Measurements from ENCODE around the gene FLT1. TPM values are rescaled to one million over a fixed set of nuclear protein-coding genes. Genes with fewer than 3 reads are reported as not detected.

FLT1 gene
- total RNA-seq, 1 donor from 2014 or later, result 32.4 TPM

DNA sequence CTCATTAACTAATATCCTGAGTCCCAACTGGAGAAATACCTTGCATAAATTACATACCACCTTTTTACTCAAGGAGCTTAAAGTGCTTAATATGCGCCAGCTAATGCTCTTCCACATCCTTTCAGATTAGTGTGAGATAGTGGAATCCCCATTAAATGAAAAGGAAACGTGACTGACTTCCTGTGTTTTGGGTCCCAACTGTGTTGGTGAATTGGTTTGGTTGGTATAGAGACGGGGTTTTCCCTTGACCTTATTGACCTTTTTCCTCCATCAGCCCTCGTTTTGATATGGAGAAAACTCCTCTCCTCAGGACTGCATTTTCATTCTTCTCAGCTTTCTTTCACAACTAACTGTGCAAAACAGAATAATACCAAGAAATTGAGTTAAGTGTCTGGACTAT lies 193.1 kb downstream of the FLT1 start:
- H3K9me3 Mint-ChIP-seq, result no peaks in the 10 kb centered on the region
- no peak for DNase-seq (ENCODE audit: low spot score)
- H3K4me3 Mint-ChIP-seq (ENCODE audit: low read depth), result no peak overlapping the region
- H3K4me1 Mint-ChIP-seq (ENCODE audit: low read depth), result peaks cover 15% of the 10 kb centered on the region
- no peak overlapping the region for H3K27ac Mint-ChIP-seq
- intact Hi-C loops (cut with micrococcal nuclease), result no loop called here
- H3K36me3 Mint-ChIP-seq (ENCODE audit: low read depth), result no peaks in the 10 kb centered on the region
- H3K27me3 Mint-ChIP-seq (ENCODE audit: low read depth), result no peaks in the 10 kb centered on the region

DNA sequence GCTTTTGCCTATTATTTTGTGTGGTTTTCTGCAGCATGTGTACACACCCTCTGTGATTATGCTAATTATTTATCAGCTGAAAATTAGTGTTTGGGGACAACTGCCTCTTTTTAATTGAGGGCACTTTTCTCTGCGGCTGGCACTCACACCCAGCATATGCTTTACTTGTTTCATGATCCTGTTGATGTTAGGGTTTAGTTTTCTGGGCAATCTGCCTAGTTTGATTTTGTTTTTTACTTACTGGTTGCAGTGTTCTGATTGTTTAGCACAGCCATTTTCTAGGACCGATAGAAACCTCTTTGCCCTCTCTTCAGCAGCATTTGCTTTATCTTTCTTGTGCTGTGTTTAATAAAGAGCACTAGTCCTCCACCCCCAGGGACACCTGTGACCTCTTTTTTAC lies 195.0 kb downstream of the FLT1 start:
- no peaks in the 10 kb centered on the region for H3K27me3 Mint-ChIP-seq (ENCODE audit: low read depth)
- intact Hi-C loops (cut with micrococcal nuclease), result no loop called here
- no peak overlapping the region for H3K4me3 Mint-ChIP-seq (ENCODE audit: low read depth)
- H3K4me1 Mint-ChIP-seq (ENCODE audit: low read depth), result peaks cover 15% of the 10 kb centered on the region
- no peak for DNase-seq (ENCODE audit: low spot score)
- H3K9me3 Mint-ChIP-seq, result no peaks in the 10 kb centered on the region
- peaks cover 8% of the 10 kb centered on the region for H3K36me3 Mint-ChIP-seq (ENCODE audit: low read depth)
- no peak overlapping the region for H3K27ac Mint-ChIP-seq

GRCh38 chr13:28297341-28297740 lies 197.6 kb downstream of the FLT1 start:
- Mint-ChIP-seq H3K27ac (no peak overlapping the region), H3K4me1 (ENCODE audit: low read depth) (peaks cover 12% of the 10 kb centered on the region)

DNA sequence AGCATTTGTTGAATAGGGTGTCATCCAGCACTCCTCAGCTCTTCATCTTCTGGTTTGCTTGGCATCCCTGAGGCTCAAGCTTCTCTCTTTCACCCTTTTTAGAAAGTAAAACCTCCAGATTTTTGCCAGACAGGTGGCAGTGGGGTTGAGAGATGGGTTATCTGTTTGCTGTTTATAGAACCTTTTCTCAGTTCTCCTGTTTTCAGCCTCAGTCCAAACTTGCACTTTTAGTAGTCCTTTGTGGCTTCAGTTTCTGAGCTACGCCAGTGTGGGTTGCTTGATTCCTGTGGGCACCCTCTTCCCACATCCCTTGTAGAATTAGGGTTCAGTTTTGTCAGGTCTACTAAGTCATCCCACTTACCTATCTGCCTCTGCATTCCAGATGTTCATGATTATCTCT lies 208.7 kb downstream of the FLT1 start:
- H3K4me1 Mint-ChIP-seq (ENCODE audit: low read depth), result peaks cover 11% of the 10 kb centered on the region
- H3K27ac Mint-ChIP-seq, result no peak overlapping the region
- DNase-seq (ENCODE audit: low spot score), result no peak
- no peak overlapping the region for H3K4me3 Mint-ChIP-seq (ENCODE audit: low read depth)
- intact Hi-C loops (cut with micrococcal nuclease), result no loop called here
- H3K27me3 Mint-ChIP-seq (ENCODE audit: low read depth), result no peaks in the 10 kb centered on the region
- no peaks in the 10 kb centered on the region for H3K9me3 Mint-ChIP-seq
- H3K36me3 Mint-ChIP-seq (ENCODE audit: low read depth), result peaks cover 68% of the 10 kb centered on the region

More at GRCh38 chr13:28297341-28297740, 197.6 kb downstream of the FLT1 start:
- DNase-seq (ENCODE audit: low spot score), result no peak
- Mint-ChIP-seq H3K36me3 (ENCODE audit: low read depth) (peaks cover 26% of the 10 kb centered on the region), H3K4me3 (ENCODE audit: low read depth) (no peak overlapping the region), H3K27me3 (ENCODE audit: low read depth) (no peaks in the 10 kb centered on the region), H3K9me3 (no peaks in the 10 kb centered on the region)
- intact Hi-C loops (cut with micrococcal nuclease), result no loop called here

DNA sequence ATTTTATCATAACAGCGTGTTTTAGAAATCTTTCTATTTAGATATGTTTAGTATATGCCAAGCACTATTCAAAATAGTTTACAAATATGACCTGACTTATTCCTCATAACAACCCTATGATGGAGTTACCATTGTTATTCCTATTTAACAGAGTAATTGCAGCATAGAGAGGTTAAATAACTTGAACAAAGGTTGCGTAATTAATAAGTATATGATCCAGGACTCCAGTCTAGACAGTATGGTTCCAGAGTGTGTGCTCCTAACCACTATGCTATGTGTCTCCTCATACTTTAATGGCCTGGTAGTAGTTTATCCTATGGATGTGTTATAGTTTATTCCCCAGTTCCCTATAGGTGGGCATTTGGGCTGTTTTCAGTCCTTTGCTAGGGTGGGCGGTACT lies 211.3 kb downstream of the FLT1 start:
- Mint-ChIP-seq H3K27me3 (ENCODE audit: low read depth) (no peaks in the 10 kb centered on the region), H3K9me3 (no peaks in the 10 kb centered on the region), H3K4me3 (ENCODE audit: low read depth) (no peak overlapping the region), H3K36me3 (ENCODE audit: low read depth) (peaks cover 74% of the 10 kb centered on the region), H3K27ac (no peak overlapping the region), H3K4me1 (ENCODE audit: low read depth) (peaks cover 14% of the 10 kb centered on the region)
- intact Hi-C loops (cut with micrococcal nuclease), result no loop called here
- DNase-seq (ENCODE audit: low spot score), result no peak

GRCh38 chr13:28282451-28282850 lies 212.5 kb downstream of the FLT1 start:
- no peak for DNase-seq (ENCODE audit: low spot score)
- no peaks in the 10 kb centered on the region for H3K9me3 Mint-ChIP-seq
- H3K36me3 Mint-ChIP-seq (ENCODE audit: low read depth), result peaks cover 71% of the 10 kb centered on the region
- H3K27ac Mint-ChIP-seq, result no peak overlapping the region
- no peaks in the 10 kb centered on the region for H3K27me3 Mint-ChIP-seq (ENCODE audit: low read depth)
- intact Hi-C loops (cut with micrococcal nuclease), result no loop called here
- H3K4me3 Mint-ChIP-seq (ENCODE audit: low read depth), result no peak overlapping the region
- H3K4me1 Mint-ChIP-seq (ENCODE audit: low read depth), result peaks cover 14% of the 10 kb centered on the region

DNA sequence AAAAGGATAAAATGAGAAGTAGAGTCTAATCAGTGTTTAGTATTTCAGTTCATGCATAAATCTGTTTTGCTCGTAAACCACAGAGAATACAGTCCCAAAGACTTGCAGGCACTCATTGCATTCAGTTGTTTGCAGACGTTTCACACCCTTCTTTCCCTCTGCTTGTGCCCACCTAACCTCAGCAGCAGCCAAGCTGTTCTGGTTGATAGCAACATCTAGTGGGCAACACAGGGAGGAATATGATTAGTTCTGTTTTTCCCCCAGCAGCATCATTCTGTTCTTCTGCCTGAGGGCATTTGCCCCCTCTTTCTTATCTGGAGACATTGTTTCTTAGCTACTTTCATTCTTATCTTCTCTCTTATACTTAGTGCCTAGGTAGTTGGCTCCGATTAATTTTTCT lies 221.0 kb downstream of the FLT1 start:
- peaks cover 49% of the 10 kb centered on the region for H3K36me3 Mint-ChIP-seq (ENCODE audit: low read depth)
- no peak for DNase-seq (ENCODE audit: low spot score)
- peaks cover 14% of the 10 kb centered on the region for H3K4me1 Mint-ChIP-seq (ENCODE audit: low read depth)
- no peak overlapping the region for H3K4me3 Mint-ChIP-seq (ENCODE audit: low read depth)
- intact Hi-C loops (cut with micrococcal nuclease), result no loop called here
- H3K27me3 Mint-ChIP-seq (ENCODE audit: low read depth), result no peaks in the 10 kb centered on the region
- no peak overlapping the region for H3K27ac Mint-ChIP-seq
- no peaks in the 10 kb centered on the region for H3K9me3 Mint-ChIP-seq

DNA sequence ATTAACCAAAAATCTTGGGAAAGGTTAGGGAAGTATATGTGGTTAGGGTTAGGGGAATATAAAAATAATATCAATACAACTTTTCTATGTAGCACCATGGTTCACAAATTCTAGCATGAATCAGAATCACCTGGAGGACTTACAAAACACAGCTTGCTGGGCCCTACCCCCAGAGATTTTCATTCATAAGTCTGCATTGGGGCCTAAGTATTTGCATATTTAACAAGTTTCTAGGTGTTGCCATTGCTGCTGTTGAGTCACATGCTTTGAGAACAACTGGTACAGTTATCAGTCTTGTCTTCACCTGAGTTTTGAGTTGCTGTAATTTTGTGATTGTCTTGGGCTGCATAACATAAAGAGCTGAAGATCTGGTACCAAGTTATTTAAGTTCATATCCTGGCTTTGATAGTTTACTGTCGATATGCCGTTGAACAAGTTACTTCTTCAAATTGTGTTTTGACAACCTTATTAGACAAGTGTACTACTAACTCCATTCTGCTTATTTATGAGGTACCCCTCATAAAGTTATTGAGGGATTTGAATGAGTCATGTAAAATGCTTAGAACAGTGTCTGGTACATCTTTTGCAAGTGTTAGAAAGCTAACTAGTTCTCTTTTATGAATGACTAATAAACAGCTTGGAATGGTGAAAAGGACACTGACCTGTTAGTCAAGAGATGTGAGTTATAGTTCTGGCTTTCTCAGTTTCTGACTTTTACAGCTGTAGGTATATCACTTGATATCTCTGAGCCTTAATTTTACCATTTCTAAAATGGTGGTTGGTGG lies 223.7 kb downstream of the FLT1 start:
- no peak overlapping the region for H3K27ac Mint-ChIP-seq
- peaks cover 28% of the 10 kb centered on the region for H3K4me1 Mint-ChIP-seq (ENCODE audit: low read depth)
- no peak overlapping the region for H3K4me3 Mint-ChIP-seq (ENCODE audit: low read depth)
- DNase-seq (ENCODE audit: low spot score), result no peak
- intact Hi-C loops (cut with micrococcal nuclease), result no loop called here
- H3K36me3 Mint-ChIP-seq (ENCODE audit: low read depth), result peaks cover 63% of the 10 kb centered on the region
- no peaks in the 10 kb centered on the region for H3K27me3 Mint-ChIP-seq (ENCODE audit: low read depth)
- H3K9me3 Mint-ChIP-seq, result peaks cover 9% of the 10 kb centered on the region

DNA sequence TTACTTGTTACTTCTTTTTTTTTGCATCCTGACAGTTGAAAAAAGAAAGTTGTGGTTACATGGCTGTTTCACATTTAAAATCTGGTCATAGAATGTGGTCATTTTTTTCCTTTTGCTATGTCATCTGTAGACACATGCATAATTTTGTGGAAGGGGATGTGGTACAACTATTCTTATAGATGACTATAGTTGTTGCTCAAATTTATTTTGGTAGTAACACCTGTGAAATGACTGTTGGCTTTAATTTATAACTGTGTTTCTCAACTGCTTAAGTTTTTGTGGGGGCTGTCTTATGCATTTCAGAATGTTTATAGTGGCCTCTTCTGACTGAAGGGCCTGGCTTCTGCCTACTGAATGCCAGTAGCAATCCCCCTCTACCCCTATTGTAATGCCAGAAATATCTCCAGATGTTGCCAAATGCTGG lies 226.1 kb downstream of the FLT1 start:
- Mint-ChIP-seq H3K27me3 (ENCODE audit: low read depth) (no peaks in the 10 kb centered on the region), H3K4me1 (ENCODE audit: low read depth) (peaks cover 23% of the 10 kb centered on the region), H3K4me3 (ENCODE audit: low read depth) (no peak overlapping the region), H3K9me3 (peaks cover 9% of the 10 kb centered on the region), H3K27ac (no peak overlapping the region), H3K36me3 (ENCODE audit: low read depth) (peaks cover 66% of the 10 kb centered on the region)
- intact Hi-C loops (cut with micrococcal nuclease), result loop anchor here (1.0 to 5.0 kb wide), 4 partner anchors 64 to 388 kb away; partner anchors contain the start of genes PAN3 and POMP
- DNase-seq (ENCODE audit: low spot score), result no peak

GRCh38 chr13:28267497-28267896 lies 227.4 kb downstream of the FLT1 start:
- no peak for DNase-seq (ENCODE audit: low spot score)
- H3K36me3 Mint-ChIP-seq (ENCODE audit: low read depth), result peaks cover 78% of the 10 kb centered on the region
- H3K27ac Mint-ChIP-seq, result no peak overlapping the region
- H3K4me3 Mint-ChIP-seq (ENCODE audit: low read depth), result no peak overlapping the region
- intact Hi-C loops (cut with micrococcal nuclease), result loop anchor here (5.0 kb wide), 1 partner anchor 390 kb away; the partner anchor contains the start of gene POMP
- no peaks in the 10 kb centered on the region for H3K27me3 Mint-ChIP-seq (ENCODE audit: low read depth)
- H3K4me1 Mint-ChIP-seq (ENCODE audit: low read depth), result peaks cover 23% of the 10 kb centered on the region
- peaks cover 9% of the 10 kb centered on the region for H3K9me3 Mint-ChIP-seq

DNA sequence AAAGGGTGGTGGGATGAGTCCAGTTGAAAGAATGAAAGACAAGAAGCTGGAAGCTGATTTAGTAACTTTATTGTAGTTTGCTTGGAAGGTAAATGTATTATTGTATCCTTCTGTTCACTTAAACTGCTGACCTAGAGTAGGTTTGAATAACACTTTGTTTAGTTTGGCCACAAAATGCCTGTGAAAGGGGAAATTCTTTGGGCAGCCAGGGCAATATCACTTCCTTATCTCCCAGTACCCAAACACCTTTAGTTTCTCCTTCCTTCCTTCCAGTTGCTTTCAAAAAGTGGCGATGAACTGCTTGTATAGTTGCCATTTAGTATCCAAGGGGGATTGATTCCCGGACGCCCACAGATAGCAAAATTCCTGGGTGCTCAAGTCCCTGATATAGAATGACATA lies 236.5 kb downstream of the FLT1 start:
- no peak overlapping the region for H3K4me3 Mint-ChIP-seq (ENCODE audit: low read depth)
- H3K4me1 Mint-ChIP-seq (ENCODE audit: low read depth), result peaks cover 5% of the 10 kb centered on the region
- no peaks in the 10 kb centered on the region for H3K27me3 Mint-ChIP-seq (ENCODE audit: low read depth)
- no peaks in the 10 kb centered on the region for H3K9me3 Mint-ChIP-seq
- H3K36me3 Mint-ChIP-seq (ENCODE audit: low read depth), result peaks cover 55% of the 10 kb centered on the region
- intact Hi-C loops (cut with micrococcal nuclease), result no loop called here
- no peak for DNase-seq (ENCODE audit: low spot score)
- H3K27ac Mint-ChIP-seq, result no peak overlapping the region

GRCh38 chr13:28257305-28257704 lies 237.6 kb downstream of the FLT1 start:
- Mint-ChIP-seq H3K4me1 (ENCODE audit: low read depth) (peaks cover 5% of the 10 kb centered on the region), H3K36me3 (ENCODE audit: low read depth) (peaks cover 49% of the 10 kb centered on the region), H3K27ac (no peak overlapping the region), H3K9me3 (no peaks in the 10 kb centered on the region), H3K27me3 (ENCODE audit: low read depth) (no peaks in the 10 kb centered on the region), H3K4me3 (ENCODE audit: low read depth) (no peak overlapping the region)
- intact Hi-C loops (cut with micrococcal nuclease), result no loop called here
- DNase-seq (ENCODE audit: low spot score), result no peak

DNA sequence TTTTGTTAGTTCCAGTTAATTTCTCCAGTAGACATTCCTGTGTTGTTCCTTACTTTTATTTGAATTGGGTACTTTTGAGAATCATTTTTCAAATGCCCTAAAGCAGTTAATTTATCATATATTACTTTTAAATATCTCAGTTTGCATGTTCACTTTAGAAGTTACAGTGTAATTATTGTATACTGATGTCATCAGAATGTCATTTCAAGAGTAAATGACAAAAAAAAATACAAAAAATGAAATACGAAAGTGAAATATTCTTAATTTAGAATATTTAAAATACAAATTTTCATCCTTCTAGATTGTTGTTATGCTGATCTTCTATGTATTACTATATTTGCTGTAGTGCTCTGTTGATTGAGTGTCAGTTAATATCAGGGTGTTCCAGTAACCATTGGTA lies 242.4 kb downstream of the FLT1 start:
- DNase-seq (ENCODE audit: low spot score), result no peak
- Mint-ChIP-seq H3K4me3 (ENCODE audit: low read depth) (no peak overlapping the region), H3K27me3 (ENCODE audit: low read depth) (no peaks in the 10 kb centered on the region), H3K36me3 (ENCODE audit: low read depth) (peaks cover 65% of the 10 kb centered on the region), H3K9me3 (peaks cover 12% of the 10 kb centered on the region), H3K27ac (no peak overlapping the region), H3K4me1 (ENCODE audit: low read depth) (peaks cover 23% of the 10 kb centered on the region)
- intact Hi-C loops (cut with micrococcal nuclease), result no loop called here
